Trophoblast cell (in vitro differentiated cells and primary cell): ENCODE measurements around the gene GNA12.

Experiments used
- DNase-seq, 2 donors: peaks; one replicate each; pipeline ENCODE4 v3.0.0-alpha.2; 2016
- H2AFZ ChIP-seq: 2 replicates; pipeline ENCODE4 v1.6.1; 2013; ENCODE audit warnings: low read length, moderate library complexity, mild to moderate bottlenecking; ENCODE audit not compliant: insufficient read depth, poor library complexity
- H2AK5ac ChIP-seq: 2 replicates; pipeline ENCODE4 v1.6.1; 2013; ENCODE audit warnings: mild to moderate bottlenecking, low read length
- H2BK120ac ChIP-seq: 2 replicates; pipeline ENCODE4 v1.6.1; 2013; ENCODE audit warnings: low read length, mild to moderate bottlenecking, moderate library complexity; ENCODE audit not compliant: insufficient read depth, poor library complexity
- H2BK12ac ChIP-seq: 2 replicates; pipeline ENCODE4 v1.6.1; 2013; ENCODE audit warnings: mild to moderate bottlenecking, low read length, moderate library complexity
- H2BK5ac ChIP-seq: 2 replicates; pipeline ENCODE4 v1.6.1; 2013; ENCODE audit warnings: low read length, low read depth, moderate library complexity, mild to moderate bottlenecking; ENCODE audit not compliant: poor library complexity
- H3K14ac ChIP-seq: 2 replicates; pipeline ENCODE4 v1.6.1; 2013; ENCODE audit warnings: mild to moderate bottlenecking, low read length
- H3K18ac ChIP-seq: 2 replicates; pipeline ENCODE4 v1.6.1; 2013; ENCODE audit warnings: mild to moderate bottlenecking, low read length
- H3K23ac ChIP-seq: 2 replicates; pipeline ENCODE4 v1.6.1; 2013; ENCODE audit warnings: low read length
- H3K27ac ChIP-seq: 2 replicates; pipeline ENCODE4 v1.5.1; 2013; ENCODE audit warnings: low read depth, mild to moderate bottlenecking, inconsistent platforms, low read length, moderate library complexity
- H3K27me3 ChIP-seq: 2 replicates; pipeline ENCODE4 v1.6.1; 2013; ENCODE audit warnings: inconsistent platforms, mild to moderate bottlenecking, low read length, moderate library complexity; ENCODE audit not compliant: insufficient read depth
- H3K36me3 ChIP-seq, 2 experiments: 1 replicate in 1 of 2; 2 replicates in 1 of 2; pipeline ENCODE4 v1.6.1; 2013; ENCODE audit warnings: low read length in 2 of 2, mild to moderate bottlenecking in 2 of 2, moderate library complexity in 1 of 2; ENCODE audit not compliant: insufficient read depth in 2 of 2, control insufficient read depth in 1 of 2
- H3K4ac ChIP-seq: 2 replicates; pipeline ENCODE4 v1.6.1; 2013; ENCODE audit warnings: low read depth, mild to moderate bottlenecking, low read length, moderate library complexity
- H3K4me1 ChIP-seq, 2 experiments: 1 replicate in 1 of 2; 2 replicates in 1 of 2; pipeline ENCODE4 v1.6.1; 2013; ENCODE audit warnings: low read length in 2 of 2, mild to moderate bottlenecking in 2 of 2, moderate library complexity in 1 of 2; ENCODE audit not compliant: insufficient read depth in 2 of 2, control insufficient read depth in 1 of 2
- H3K4me2 ChIP-seq: 2 replicates; pipeline ENCODE4 v1.6.1; 2013; ENCODE audit warnings: inconsistent platforms, mild to moderate bottlenecking, low read length, moderate library complexity
- H3K4me3 ChIP-seq: 2 replicates; pipeline ENCODE4 v1.5.1; 2013; ENCODE audit warnings: mild to moderate bottlenecking, low read depth, low read length, inconsistent platforms
- H3K79me1 ChIP-seq: one replicate; pipeline ENCODE4 v1.6.1; 2013; ENCODE audit warnings: low read length
- H3K79me2 ChIP-seq: 2 replicates; pipeline ENCODE4 v1.6.1; 2013; ENCODE audit warnings: low read length, mild to moderate bottlenecking; ENCODE audit not compliant: control insufficient read depth, insufficient read depth, poor library complexity
- H3K9ac ChIP-seq: 2 replicates; pipeline ENCODE4 v1.6.1; 2013; ENCODE audit warnings: mild to moderate bottlenecking, low read length
- H3K9me3 ChIP-seq: 2 replicates; pipeline ENCODE4 v1.6.1; 2013; ENCODE audit warnings: low read depth, mild to moderate bottlenecking, control low read depth, inconsistent platforms, low read length; ENCODE audit not compliant: insufficient read depth
- H4K12ac ChIP-seq: 2 replicates; pipeline ENCODE4 v1.6.1; 2013; ENCODE audit warnings: low read depth, mild to moderate bottlenecking, low read length, moderate library complexity
- H4K8ac ChIP-seq: 2 replicates; pipeline ENCODE4 v1.6.1; 2013; ENCODE audit warnings: low read depth, mild to moderate bottlenecking, low read length, moderate library complexity
- H4K91ac ChIP-seq: one replicate; pipeline ENCODE4 v1.6.1; 2013; ENCODE audit warnings: low read depth, mild to moderate bottlenecking, low read length, moderate library complexity
- WGBS: extraction: QIAGEN DNeasy Blood & Tissue Kit; methylation state at CpG from one replicate; pipeline ENCODE4 v1.1.7; 2013; ENCODE audit warnings: missing lambda C conversion rate; ENCODE audit not compliant: insufficient read length, insufficient coverage; ENCODE audit errors: extremely low coverage; 5-methylcytosine and 5-hydroxymethylcytosine counted together

GNA12 gene

GRCh38 chr7:2687338-2687869 lies 156.7 kb downstream of the GNA12 start:
- H2AFZ ChIP-seq = no peak overlapping the region
- H3K79me2 ChIP-seq = peaks cover 3% of the 10 kb centered on the region
- no peak overlapping the region for H3K14ac ChIP-seq
- H3K9ac ChIP-seq = no peak overlapping the region
- no peak overlapping the region for H3K4ac ChIP-seq
- no peak overlapping the region for H2BK12ac ChIP-seq
- WGBS = no CpG with 5 or more reads among the region's 17 CpGs
- H3K79me1 ChIP-seq = peaks cover 3% of the 10 kb centered on the region
- H4K91ac ChIP-seq = no peak overlapping the region
- no peak overlapping the region for H3K27ac ChIP-seq
- no peak overlapping the region for H2BK120ac ChIP-seq
- H3K23ac ChIP-seq = no peak overlapping the region
- H4K12ac ChIP-seq = no peak overlapping the region
- H3K4me2 ChIP-seq = peak overlapping the region; percentile 62
- H4K8ac ChIP-seq = no peak overlapping the region
- no peak overlapping the region for H2AK5ac ChIP-seq
- no peak overlapping the region for H2BK5ac ChIP-seq
- H3K18ac ChIP-seq = no peak overlapping the region
- H3K9me3 ChIP-seq = peaks cover 2% of the 10 kb centered on the region
- no peak overlapping the region for H3K4me3 ChIP-seq
- peaks cover 22% of the 10 kb centered on the region for H3K27me3 ChIP-seq
- H3K4me1 ChIP-seq = peaks cover 21 to 22% of the 10 kb centered on the region in 2 experiments
- peak; percentile 86 to 93 for DNase-seq
- no peaks in the 10 kb centered on the region for H3K36me3 ChIP-seq

- peaks cover 3% of the 10 kb centered on the region for H3K79me1 ChIP-seq
Observed at GRCh38 chr7:2686101-2686500, 158.0 kb downstream of the GNA12 start.

GRCh38 chr7:2684501-2684900 lies 159.6 kb downstream of the GNA12 start:
- Histone ChIP-seq H3K4ac (no peak overlapping the region), H3K4me2 (no peak overlapping the region), H2BK12ac (no peak overlapping the region), H2BK120ac (no peak overlapping the region), H3K4me3 (no peak overlapping the region), H2BK5ac (no peak overlapping the region), H3K27ac (no peak overlapping the region), H3K9me3 (peaks cover 2% of the 10 kb centered on the region), H3K79me1 (peaks cover 2% of the 10 kb centered on the region), H2AFZ (no peak overlapping the region), H4K8ac (no peak overlapping the region), H3K36me3 (no peaks in the 10 kb centered on the region), H4K12ac (no peak overlapping the region), H3K23ac (no peak overlapping the region), H3K27me3 (peaks cover 22% of the 10 kb centered on the region), H3K79me2 (peaks cover 3% of the 10 kb centered on the region), H3K4me1 (peaks cover 9 to 10% of the 10 kb centered on the region in 2 experiments), H4K91ac (no peak overlapping the region), H3K9ac (no peak overlapping the region), H3K18ac (no peak overlapping the region), H3K14ac (no peak overlapping the region), H2AK5ac (no peak overlapping the region)
- no CpG with 5 or more reads among the region's 11 CpGs for WGBS
- no peak for DNase-seq

More at GRCh38 chr7:2686101-2686500, 158.0 kb downstream of the GNA12 start:
- WGBS = no CpG with 5 or more reads among the region's 14 CpGs
- Histone ChIP-seq H2AFZ (no peak overlapping the region), H4K91ac (no peak overlapping the region), H3K9me3 (peaks cover 2% of the 10 kb centered on the region), H3K27me3 (peaks cover 22% of the 10 kb centered on the region), H3K4me1 (peaks cover 21 to 22% of the 10 kb centered on the region in 2 experiments), H3K14ac (no peak overlapping the region), H4K12ac (no peak overlapping the region), H3K18ac (no peak overlapping the region), H2BK5ac (no peak overlapping the region), H2BK12ac (no peak overlapping the region), H2BK120ac (no peak overlapping the region), H3K27ac (no peak overlapping the region), H3K4ac (no peak overlapping the region), H3K9ac (no peak overlapping the region), H3K4me3 (no peak overlapping the region), H3K23ac (no peak overlapping the region), H3K36me3 (no peaks in the 10 kb centered on the region), H3K4me2 (no peak overlapping the region), H4K8ac (no peak overlapping the region), H3K79me2 (peaks cover 3% of the 10 kb centered on the region), H2AK5ac (no peak overlapping the region)
- peak; percentile 91 to 92 for DNase-seq

- Histone ChIP-seq H2BK120ac (no peak overlapping the region), H4K8ac (no peak overlapping the region), H3K79me2 (no peaks in the 10 kb centered on the region), H3K9me3 (peaks cover 2% of the 10 kb centered on the region), H3K4me3 (no peak overlapping the region), H3K4me1 (no peaks in the 10 kb centered on the region), H3K9ac (no peak overlapping the region), H3K27ac (no peak overlapping the region), H3K18ac (no peak overlapping the region), H3K4ac (no peak overlapping the region), H3K36me3 (no peaks in the 10 kb centered on the region), H3K4me2 (no peak overlapping the region), H2BK12ac (no peak overlapping the region), H4K12ac (no peak overlapping the region), H3K23ac (no peak overlapping the region), H3K14ac (no peak overlapping the region), H3K79me1 (no peaks in the 10 kb centered on the region), H2BK5ac (no peak overlapping the region), H4K91ac (no peak overlapping the region), H2AFZ (no peak overlapping the region), H2AK5ac (no peak overlapping the region), H3K27me3 (no peaks in the 10 kb centered on the region)
- no CpG with 5 or more reads among the region's 27 CpGs for WGBS
- DNase-seq = no peak
Observed at GRCh38 chr7:2681929-2682799, 161.9 kb downstream of the GNA12 start.
